NCI-H82 treated with DMSO at 0.1 percent for 48 hours (cell line): ENCODE results near the gene PEX16.

ENCODE experiments used
- DNase-seq: peaks from one replicate; lab custom pipeline; 2025; ENCODE audit not compliant: unreplicated experiment; lab: John Stamatoyannopoulos, UW

The PEX16 gene

GRCh38 chr11:45931739-45932138 lies 14.1 kb upstream of the PEX16 start:
- no peak for DNase-seq

- no peak for DNase-seq
Measured at GRCh38 chr11:45930951-45931570, 13.4 kb upstream of the PEX16 start.

- no peak for DNase-seq
Measured at GRCh38 chr11:45930031-45930794, 12.5 kb upstream of the PEX16 start.

GRCh38 chr11:45929486-45930030 lies 11.9 kb upstream of the PEX16 start:
- no peak for DNase-seq

GRCh38 chr11:45928535-45929215 lies 11.0 kb upstream of the PEX16 start:
- DNase-seq: no peak

- no peak for DNase-seq
Measured at GRCh38 chr11:45927684-45928413, 10.2 kb upstream of the PEX16 start.

GRCh38 chr11:45927332-45927683 lies 9.6 kb upstream of the PEX16 start:
- DNase-seq: no peak

GRCh38 chr11:45926536-45927331 lies 9.1 kb upstream of the PEX16 start:
- no peak for DNase-seq

- DNase-seq: no peak
Measured at GRCh38 chr11:45926001-45926401, 8.3 kb upstream of the PEX16 start.

- no peak for DNase-seq
Measured at GRCh38 chr11:45925550-45925949, 7.9 kb upstream of the PEX16 start.

GRCh38 chr11:45924927-45925326 lies 7.2 kb upstream of the PEX16 start:
- DNase-seq: no peak

- DNase-seq: no peak
Measured at GRCh38 chr11:45924036-45924915, 6.6 kb upstream of the PEX16 start.

- no peak for DNase-seq
Measured at GRCh38 chr11:45922425-45923082, 4.9 kb upstream of the PEX16 start, which contains the start of gene LARGE2. TSS of gene LARGE2 (plus strand) at chr11:45922656. CDS start at chr11:45922883, 227 bp downstream.

- peak; percentile 56 for DNase-seq
Measured at GRCh38 chr11:45921561-45922424, 4.1 kb upstream of the PEX16 start.

GRCh38 chr11:45920531-45921477 lies 3.1 kb upstream of the PEX16 start:
- no peak for DNase-seq

- peak; percentile 27 for DNase-seq
Measured at GRCh38 chr11:45919806-45920530, 2.3 kb upstream of the PEX16 start.
